NOMO-1 treated with dmso at 0.1 percent for 144 hours (cell line): Measurements from ENCODE around the gene BMX.
A peak's percentile ranks its signal among the peaks of the same experiment; 100 is the strongest.

Experiments used
- DNase-seq: peaks from one replicate; lab custom pipeline; 2025; ENCODE audit not compliant: unreplicated experiment; lab: John Stamatoyannopoulos, UW

Gene BMX

DNA sequence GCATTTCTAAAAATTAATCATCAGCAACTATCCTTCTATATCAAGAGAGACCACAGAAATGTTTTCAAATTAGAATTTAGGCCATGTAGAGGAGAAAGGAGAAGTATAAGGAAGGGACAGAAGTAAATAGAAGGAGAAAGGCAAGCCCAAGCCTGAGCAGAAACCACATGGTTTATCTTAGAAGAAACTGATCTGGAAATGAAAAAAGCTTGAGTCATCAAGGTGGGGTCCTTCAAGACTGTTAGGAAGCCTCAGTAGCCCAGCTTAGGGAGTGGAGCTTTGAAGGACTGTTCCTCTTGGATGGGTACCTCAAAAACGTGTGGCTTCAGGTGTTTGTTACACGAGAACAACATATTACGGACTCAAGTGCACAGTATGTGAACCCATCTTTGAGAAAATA lies 4.5 kb downstream of the BMX start:
- peak; percentile 48 for DNase-seq

DNA sequence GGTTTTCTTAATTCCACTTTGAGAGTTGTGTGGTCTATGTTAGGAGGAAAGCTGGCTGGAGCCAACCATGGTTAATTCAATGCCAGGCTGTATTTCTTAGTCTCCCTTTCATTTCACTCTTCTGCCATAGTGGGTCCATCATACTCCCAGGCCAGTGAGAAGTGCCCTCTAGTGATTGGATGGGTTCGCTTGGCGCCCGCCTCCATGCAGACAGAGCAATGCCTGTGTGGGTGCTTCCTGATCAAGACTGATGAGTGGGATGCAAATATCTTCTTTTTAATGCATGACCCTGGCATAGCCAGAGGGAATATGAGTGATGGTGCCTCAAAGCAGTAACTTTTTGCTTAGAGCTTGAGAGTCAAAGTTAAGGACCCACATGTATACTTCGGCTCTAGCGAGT lies 6.4 kb downstream of the BMX start:
- DNase-seq = no peak

DNA sequence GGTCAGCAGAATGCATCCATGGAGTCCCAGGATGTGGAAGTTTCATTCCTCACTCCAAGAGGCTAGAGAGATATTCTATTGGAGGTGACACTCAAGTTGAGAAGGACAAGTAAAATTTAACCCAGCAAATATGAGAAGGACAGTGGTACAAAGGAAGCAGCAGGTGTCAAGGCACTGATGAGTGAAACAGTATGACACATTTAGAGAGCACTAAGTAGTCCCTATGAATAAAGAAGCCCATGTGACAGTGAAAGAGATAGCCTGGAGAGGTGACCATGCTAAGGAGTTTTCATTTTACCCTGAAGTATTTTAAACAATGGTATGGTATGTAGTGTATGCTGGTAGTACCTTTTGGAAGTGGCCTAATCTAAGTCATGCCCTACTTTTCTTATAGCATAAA lies 9.2 kb downstream of the BMX start:
- DNase-seq = no peak

DNA sequence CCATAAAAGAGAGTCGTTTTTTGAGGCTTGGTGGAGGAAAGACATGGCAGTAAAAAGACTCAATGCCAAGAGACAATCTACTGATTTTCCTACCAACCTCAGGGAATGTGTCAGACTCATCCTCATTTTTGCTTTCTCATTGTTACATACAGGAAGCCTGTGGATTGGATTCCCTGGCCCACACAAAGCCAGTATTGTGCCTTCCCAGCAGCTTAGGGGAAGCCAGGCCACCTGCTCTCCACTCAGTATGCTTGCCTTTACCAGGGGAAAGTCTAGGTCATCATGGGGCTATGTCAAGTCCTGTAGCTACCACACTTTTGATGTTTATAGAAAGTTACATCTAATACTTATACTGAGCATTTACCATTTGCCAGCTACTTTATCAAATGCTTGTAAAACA lies 11.0 kb downstream of the BMX start:
- DNase-seq = no peak

DNA sequence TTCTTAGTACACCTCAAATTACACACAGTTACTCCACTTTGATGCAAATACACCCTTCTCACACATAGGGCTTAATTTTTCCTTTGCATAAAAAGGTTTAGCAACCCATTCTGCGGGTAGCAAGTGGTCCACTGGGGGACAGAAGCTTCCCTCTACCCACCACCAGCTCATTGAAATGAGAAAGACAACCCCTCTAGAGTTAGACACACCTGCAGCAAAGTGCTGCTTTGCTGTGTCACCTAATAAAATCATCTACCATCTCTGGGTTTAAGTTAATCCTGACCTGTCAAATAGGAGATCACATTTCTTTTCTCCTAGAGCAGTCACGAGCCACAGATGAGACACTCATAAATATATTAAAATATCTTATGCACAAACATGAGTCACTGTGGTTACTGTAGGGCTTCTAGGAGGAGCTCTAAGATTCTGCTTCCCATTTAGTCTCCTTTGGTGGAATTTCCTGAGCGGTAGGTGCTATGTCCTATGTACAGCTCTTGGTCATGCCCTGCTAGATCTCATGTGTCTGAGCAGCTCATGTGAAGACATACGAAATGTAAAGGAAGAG lies 11.9 kb downstream of the BMX start:
- DNase-seq = no peak

DNA sequence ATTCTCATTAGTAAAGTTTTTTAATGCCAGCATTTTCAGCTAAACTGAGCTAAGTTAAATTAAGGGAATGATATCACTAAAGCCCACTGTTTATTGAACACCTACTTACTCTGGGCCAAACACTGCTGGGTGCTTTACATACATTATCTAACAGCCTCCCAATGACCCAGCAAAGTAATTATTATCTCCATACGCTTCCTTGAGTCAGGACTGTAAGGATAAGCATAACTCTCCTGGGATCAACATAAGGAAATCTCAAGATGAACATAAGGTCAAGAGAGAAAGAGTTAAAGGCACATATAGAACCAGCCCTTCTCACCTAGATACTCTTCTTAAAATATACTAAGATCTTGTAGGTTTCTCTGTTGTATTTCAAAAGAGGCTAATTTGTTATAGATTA lies 13.7 kb downstream of the BMX start:
- DNase-seq = no peak

DNA sequence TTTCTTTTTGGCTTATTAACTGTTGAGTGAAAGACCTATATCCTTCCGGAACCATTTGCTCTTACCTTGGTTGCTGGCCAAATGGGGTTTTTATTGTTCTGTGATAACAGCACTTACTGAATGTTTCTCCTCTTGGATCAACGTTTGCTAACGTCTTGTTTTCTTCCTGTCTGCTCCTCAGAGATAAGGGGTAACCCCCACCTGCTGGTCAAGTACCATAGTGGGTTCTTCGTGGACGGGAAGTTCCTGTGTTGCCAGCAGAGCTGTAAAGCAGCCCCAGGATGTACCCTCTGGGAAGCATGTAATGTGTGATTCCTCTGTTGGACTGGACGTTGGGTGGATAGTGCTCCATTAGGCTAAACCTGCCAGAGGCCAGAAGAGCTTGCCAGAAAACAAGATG lies 15.3 kb downstream of the BMX start:
- no peak for DNase-seq

DNA sequence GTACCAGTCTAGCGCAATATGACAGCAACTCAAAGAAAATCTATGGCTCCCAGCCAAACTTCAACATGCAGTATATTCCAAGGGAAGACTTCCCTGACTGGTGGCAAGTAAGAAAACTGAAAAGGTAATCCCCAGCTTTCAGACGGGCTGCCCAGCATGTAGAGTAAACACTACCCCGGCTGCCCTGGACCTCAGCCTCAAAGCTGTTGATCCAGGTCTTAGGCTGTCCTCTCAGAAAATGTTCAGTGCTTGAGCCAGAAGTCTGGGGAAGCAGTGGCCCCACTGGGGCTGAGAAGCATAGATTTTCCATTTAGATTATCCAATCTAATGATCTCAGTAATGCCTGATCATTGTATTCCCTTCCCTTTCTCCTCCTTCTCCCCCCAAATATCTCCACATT lies 21.9 kb downstream of the BMX start:
- no peak for DNase-seq

DNA sequence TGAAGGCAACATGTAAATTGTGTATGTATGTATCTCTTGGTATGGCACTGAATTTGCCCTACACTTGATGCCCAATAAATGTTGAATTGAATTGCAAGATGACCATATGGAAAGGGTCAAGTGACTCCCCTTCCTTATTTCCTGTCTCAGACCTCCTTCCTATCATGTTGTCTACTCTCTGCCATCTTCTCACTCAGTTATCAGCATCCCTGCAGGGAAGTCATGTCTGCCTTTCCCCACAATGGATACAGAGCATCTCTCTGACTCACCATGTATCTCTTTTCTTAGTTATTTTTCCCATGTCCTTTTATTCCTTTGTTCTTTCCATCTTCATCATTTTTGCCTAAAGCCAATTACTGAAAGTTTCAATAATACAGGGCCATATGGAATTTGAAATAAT lies 22.5 kb downstream of the BMX start:
- DNase-seq = no peak

DNA sequence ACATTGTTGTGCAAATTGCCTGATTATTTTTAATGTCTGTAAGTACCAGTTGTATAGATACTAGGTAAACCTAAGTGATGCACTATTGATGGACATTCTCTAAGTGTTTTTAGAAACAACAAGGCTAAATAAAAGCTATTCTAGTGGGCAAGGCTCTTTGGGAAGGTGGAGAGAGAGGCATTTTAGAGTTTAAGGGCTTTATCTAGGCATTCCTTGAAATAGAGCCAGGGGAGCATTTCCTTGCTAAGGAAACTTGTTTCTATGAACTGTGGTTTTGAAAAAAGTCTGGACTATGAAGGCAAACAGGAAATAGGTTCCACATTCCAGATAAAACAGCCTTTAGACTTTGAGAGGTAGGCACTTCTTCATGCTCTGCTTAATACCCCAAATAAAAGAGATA lies 23.8 kb downstream of the BMX start:
- DNase-seq = no peak

DNA sequence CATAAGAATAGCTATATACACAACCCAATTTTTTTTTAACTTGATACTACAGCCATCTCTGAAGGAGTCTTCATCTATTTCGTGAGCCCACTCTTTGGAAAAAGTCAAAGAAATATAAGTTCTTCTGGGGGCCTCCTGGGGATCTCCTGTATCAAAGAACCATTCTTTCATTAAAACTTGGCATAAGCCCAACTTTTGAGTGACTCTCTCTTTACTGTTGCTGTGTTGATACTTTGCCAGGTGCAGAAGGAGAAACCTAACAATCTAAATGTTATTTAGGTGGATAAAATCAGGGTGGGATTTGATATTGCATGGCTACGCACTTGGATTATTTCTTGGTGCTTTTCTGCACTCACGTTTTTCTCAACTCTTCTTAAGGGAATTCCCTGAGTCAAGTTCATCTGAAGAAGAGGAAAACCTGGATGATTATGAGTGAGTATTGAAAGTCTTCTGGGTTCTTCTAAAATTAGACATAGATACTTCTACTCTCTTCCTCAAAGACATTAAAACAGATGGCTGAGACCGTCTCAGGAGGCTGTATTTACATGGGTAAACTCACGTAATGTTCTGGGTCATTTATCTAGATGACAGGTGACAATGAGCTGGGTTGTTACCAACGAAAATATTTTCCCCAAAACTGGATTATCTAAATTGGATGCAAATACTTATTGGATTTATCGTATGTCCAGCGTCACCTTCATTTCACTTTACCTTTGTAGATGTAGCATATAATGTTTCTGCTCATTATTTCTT lies 25.2 kb downstream of the BMX start:
- DNase-seq = no peak

DNA sequence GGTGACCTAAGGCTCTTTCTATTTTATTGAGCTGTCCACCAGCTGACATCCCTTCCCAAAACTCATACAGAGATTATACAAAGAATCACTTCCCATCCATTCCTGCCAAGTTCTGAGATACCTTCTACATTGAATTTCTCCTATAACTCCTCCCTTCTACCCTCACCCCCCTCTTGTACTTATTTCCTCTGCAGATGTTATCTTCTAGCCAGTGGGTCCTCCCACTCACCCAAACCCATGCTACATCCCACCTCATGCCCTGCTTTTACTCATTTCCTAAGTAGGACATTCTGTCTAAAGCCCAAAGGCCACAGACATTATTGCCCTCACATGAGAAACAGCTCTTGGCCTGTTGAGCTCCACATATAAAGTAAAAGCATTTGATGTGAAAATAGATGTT lies 28.6 kb downstream of the BMX start:
- no peak for DNase-seq

DNA sequence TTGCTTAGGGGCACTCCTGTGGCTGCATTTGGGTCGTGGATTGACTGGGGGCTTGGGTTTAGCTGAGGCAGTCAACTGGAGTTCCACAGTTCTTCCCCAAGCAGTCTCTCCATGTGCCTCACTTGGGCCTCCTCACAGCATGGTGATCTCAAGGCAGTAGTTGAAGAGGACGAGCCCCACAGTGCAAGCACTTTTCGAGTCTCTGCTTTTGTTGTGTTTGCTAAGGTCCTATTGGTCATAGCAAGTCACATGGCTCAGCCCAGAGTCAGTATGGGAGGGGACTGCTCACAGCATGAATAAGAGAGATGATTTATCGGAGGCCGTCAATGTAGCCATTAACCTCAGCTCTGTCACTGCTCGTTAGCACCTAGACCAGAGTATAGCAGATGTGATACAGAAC lies 29.7 kb downstream of the BMX start:
- no peak for DNase-seq

DNA sequence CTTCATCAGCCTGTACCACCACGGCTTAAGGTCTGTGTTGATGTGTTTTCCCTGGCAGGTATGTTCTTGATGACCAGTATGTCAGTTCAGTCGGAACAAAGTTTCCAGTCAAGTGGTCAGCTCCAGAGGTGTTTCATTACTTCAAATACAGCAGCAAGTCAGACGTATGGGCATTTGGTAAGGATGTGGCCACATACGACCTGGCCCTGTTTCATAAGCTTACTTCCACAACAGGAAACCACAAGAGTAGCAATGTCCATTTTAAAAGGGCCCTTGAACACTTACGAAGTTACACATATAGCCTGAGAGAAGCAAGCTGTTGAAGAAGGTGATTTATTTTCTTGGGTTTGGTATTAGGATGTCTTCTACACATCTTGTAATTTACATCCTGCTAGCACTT lies 46.1 kb downstream of the BMX start:
- DNase-seq = peak; percentile 59

DNA sequence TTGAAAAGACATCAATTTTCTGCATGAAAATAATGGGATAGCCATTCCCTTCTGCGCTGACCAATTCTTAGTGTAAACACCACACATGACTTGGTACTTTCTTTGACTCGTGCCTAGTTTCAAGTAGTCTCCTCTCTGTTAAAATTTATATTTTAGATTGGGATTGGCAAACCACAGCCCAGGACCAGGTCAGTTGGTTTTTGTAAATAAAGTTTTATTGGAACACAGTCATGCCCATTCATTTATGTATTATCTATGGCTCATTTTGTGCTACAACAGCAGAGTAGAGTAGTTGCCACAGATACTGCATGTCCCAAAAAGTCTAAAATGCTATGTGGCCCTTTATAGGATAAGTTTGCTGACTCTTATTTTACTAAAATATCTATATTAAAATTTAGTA lies 46.7 kb downstream of the BMX start:
- DNase-seq = no peak

DNA sequence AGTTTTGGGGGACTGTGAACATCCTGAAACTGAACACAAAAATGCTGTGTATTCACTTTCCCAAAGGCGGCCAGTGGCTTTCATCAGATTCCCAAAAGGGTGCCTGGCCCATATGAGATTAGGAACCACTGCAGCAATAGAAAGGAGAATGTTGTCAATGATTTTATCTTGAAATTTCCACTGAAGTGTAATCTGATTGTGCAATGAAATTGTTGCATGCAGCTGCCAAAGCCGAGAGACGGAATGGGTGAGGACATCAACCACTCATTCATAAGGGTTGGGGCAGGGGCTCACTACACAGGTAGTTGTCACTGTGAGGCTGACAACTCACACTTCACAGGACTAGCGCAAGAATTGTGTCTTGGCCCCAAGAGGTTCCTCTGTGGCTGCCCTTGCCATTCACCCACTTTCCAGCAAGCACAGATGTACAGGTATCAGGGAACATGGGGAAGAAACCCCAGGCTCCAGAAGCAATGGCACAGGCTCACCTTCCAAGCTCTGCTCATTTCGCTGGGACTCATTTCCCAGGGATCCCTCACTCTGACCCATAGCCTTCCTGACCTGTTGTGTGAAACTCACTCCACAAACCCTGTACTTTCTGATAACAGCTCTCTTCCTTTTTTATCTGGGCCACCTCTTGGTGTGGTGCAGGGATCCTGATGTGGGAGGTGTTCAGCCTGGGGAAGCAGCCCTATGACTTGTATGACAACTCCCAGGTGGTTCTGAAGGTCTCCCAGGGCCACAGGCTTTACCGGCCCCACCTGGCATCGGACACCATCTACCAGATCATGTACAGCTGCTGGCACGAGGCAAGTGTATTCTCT lies 48.8 kb downstream of the BMX start:
- no peak for DNase-seq

DNA sequence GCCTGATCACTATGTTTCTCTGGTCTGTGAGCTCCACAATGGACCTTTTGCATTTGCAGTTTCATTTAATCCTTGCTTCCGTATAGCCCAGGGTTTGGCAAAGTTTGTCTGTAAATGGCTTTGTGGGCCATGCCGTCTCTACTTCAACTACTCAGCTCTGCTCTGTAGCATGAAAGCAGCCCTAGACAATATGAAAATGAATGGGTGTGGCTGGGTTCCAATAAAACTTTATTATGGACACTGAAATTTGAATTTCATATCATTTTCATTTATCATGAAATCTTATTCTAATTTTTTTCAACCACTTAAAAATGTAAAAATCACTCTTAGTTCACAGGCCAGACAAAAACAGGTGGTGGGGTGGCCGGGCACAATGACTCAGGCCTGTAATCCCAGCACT lies 58.6 kb downstream of the BMX start:
- DNase-seq = no peak

DNA sequence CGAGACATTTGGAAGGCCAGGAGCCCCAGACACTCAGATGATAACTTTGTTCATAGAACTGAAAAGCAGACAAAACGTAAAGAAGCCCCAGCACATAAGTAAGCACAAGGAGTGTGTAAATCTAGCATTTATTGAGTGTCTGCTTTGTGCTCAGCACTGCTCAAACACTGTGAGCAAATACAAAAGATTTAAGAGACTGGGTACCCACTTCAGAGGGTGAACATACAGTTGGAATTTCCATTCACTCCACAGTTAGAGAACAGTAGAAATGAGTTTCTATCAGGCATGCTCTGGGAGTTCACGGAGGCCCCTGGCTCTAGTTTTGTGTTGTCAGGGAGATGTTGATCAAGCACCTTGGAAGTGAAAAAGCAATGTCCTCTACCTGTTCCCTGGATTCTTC lies 60.3 kb downstream of the BMX start:
- no peak for DNase-seq

DNA sequence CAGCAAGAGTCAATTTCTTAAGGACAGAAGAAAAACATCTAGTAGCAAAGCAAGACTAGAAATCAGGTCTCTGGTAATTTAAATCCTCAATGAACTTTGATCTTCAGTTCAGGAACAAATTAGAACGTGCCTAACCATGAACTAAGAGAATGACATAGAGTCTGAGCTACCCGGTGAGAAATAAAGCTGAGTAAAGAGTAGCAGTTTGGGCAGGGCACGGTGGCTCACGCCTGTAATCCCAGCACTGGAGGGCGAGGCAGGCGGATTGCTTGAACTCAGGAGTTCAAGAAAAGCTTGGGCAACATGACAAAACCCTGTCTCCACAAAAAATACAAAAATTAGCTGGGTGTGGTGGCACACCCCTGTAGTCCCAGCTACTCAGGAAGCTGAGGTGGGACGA lies 62.4 kb downstream of the BMX start:
- DNase-seq = no peak

DNA sequence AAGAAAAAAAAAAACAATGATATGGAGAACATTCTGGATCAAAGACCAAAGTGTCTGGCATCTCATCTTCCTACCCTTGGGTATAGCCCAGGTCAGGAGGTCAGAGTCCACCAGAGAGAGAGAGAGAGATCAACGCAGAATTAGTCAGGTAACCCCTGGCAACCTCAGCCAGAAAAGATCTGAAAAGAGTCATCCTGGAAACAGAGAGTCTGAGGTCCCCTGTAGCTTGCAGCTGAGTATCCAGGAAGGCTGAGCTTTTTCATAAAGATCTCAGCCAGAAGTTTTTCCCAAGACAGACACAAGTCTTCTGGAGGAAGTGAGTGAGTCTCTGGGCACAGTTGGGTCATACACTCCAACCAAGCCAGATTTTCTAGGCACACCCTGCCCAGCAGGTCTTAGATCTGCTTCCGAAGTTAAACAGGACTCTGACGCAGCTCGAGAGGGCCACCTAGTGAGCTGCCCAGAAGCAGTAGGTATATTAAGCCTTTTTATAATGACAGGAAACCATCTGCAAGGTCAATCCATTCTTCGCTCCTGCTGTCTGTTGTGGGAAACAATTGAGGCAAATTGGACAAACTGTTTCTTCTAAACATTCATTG lies 64.5 kb downstream of the BMX start:
- peak; percentile 60 for DNase-seq

DNA sequence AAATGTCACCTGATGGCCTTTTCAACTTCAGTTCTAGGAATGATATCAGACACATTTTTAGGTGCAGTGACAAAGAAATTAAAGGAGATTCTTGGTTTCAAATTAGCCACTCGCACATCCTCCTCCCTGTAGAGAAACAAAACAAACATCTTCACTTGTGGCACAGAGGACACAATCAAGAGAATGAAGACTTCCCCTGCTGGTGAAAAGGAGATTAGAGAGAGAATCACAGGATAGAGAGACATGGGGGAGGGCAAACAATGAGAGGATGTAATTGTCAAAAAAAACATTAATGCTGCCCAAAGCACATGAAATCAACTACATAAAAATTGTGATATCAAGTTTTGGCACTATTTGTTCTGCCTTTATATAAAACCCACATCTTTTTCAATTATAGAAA lies 65.6 kb downstream of the BMX start:
- no peak for DNase-seq

DNA sequence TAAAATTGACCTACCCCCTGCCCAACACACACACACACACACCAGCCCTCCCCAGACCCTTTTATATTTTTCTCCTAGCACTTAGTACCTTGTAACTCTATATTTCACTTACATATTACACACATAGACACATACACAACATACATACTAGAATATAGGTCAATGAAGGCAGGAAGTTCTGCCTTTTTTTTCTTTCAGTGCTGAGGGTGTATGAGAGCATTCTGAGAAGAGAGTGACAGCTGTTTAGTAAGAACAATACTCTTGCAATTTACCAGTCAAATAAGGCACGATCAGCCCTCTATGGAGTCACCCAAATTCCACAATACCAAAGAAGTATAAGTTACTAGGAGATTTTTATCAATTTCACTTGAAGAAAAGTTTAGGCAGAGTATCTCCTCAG lies 66.7 kb downstream of the BMX start:
- no peak for DNase-seq
